NCI-H2107 treated with DMSO at 0.1 percent for 48 hours (cell line): ENCODE measurements around the gene TMEM69.
A peak's percentile ranks its signal among the peaks of the same experiment; 100 is the strongest.
"Not testable (repeated sequence)": the region's sequence is repeated elsewhere in the genome, so short reads cannot be mapped to it uniquely, and the experiment has no call there.

Source experiments
- DNase-seq: peaks from one replicate; lab custom pipeline; 2025; ENCODE audit not compliant: unreplicated experiment; lab: John Stamatoyannopoulos, UW

The TMEM69 gene

DNA sequence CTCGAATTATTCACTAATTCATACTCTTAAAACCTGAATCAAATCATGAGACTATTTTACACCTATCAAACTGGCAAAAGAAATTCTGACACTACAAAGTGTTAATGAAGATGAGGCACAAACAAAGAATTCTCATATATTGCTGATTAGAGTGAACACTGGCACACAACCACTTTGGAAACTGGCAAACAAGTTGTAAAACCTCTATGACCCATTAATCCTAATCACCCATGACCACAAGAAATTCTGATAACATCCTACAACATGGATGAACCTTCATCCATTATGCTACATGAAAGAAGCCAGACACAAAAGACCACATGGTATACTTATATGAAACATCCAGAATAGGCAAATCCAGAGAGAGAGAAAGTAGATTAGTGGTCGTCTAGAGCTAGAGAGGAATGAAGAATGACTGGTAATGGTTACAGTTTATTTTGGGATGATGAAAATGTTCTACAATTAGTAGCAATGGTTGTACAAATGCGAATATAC, 10.2 kb upstream of the TMEM69 start:
- DNase-seq: no peak

DNA sequence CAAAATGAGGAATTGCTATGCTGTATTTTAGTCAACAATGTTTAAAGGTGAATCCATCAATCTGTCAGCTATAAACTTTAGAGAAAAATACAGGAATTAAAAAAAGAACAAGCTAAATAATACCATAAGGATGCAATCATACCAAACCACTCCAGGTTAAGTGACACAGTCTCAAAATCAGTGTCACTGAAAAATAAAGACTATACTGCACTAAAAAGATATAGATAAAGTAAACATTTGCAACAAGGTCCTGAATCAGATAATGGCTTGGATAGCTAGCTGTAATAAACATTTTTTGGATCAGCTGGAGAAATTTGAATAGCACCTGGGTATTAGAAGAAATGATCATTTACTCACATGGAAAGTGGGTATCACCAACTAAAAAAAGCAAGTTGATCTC, 9.5 kb upstream of the TMEM69 start:
- no peak for DNase-seq

DNA sequence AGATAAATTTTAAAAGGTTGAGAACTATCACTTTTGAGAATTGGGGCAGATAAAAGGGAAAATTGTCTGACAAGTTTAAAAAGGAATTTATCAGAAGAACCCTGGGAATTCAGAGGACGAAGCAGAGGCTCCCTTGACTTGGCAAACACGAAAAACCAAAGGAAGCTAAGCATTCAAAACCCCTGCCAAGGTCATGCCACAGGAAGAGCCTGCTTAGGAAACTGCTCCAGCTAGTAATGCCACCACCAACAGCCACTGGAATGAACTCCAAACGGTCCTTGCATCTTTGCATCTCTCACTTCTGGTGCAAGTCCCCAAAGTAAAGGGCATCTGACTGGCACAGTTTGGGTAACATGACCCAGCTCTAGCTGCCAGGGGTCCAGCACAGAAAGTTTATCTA, 8.9 kb upstream of the TMEM69 start:
- DNase-seq: no peak

DNA sequence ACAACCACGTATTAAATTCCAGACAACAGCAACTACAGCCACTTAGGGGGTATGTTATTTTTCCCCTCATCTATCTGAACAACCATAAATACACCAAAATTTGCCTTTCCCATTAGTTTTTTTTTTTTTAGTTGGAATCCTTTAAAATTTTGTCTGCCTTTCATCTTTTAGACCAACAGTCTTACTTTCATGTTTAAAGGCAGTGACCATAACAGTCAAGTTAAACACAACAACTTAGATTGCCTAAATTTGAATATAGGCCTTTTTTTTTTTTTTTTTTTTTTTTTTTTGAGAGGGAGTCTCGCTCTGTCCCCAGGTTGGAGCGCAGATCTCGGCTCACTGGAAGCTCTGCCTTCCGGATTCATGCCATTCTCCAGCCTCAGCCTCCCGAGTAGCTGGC, 5.0 kb upstream of the TMEM69 start:
- DNase-seq: no peak

DNA sequence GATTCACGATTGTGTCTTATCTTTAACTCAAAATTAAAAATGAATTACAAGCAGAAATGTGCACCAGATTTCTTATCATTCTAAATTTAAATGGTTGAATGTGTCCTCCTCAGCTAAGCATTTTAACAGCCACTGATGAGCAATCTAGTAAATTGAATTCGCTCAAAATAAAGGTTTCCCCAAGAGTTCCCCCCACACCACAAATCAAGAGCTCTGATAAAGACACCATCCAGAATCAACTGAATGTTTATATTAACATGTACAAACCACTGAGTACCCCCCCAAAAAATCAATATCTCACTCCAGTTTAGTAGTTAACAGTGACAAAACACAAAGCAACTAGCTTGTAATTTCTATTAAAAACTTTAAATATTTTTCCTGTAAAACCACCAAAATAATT, 3.6 kb upstream of the TMEM69 start:
- DNase-seq: peak; percentile 46

DNA sequence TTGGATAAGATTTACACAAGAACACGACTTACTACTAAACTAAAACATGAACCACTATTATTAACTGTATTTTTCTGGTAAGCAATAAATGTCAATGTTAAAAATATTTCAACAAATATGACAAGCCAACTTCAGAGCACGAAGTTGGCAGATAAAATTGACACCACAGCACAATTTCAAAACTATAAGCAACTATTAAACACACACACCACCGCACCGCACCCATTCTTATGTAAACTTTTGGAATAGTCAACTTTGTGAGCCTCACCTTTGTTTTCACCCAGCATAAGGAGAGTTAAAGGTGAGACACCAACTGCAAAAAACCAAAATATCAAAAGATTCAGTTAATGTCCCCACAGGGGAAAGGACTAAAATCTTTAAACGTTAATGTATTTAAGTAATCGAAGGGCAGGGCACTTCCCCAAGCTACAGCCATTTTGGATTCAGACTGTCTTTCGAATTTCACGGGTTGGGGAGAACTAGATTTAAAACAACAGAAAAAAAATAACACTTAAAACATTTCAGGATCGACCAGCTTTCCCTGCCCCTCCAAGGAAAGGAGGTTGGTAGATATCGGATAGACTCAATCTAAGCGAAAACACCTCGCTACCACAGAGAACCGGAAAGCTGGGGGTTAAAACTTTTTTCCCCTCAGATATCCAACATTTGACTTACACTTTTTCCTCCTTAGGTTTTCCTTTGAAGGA, 2.5 kb upstream of the TMEM69 start:
- peak; percentile 55 for DNase-seq

DNA sequence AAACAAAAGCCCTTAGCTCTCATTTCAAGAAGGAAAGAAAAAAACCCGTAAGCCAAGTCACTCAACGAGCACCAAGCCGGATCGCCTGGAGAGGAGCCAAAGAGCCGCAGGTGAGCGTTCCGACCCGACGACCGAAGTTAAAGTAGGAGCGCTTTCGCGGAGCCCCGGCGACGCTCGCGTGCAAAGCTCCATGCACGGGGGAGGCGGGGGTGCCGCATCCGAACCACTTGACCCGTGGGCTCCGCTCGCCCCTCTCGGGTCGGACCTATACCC, 2.0 kb upstream of the TMEM69 start:
- DNase-seq: peak; percentile 61

DNA sequence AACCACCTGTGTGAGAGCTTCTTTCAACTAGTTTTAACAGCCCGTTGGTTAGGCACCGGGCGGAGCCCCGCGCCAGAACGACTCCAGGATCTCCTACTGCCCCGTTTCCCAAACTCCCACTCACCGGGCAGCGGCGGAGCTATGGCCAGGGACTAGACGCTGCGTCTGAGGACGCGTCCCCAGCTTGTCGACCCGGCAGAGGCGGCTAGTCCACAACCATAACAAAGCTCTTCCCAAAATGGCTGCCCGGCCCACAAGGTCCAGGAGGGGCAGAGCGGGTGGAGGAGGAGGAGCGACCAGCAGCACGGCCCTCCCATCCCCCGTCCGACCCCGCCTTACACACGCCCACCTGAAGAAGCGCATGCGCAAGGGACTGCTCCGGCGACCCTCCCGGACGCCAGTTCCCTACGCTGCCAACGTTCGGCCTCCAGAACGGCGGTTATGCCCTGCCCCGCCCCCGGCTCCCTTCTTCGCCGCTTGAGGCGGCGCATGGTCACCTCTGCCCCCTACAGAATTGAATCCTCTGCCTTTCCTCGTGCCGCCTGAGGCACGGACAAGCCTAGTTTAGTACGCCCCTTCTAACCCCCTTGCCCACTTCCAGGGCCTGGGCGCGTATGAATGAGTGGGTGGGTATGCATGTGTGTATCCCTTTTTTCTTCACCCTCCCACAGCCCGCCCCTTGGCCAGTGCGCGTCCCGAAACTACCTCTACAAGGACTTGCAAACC, 1.5 kb upstream of the TMEM69 start, which contains the start of gene GPBP1L1:
GPBP1L1 (minus strand) TSS at position 246 of the 726 bp plus-strand sequence. CDS start 27,446 bp downstream, outside the sequence.
- peak; percentile 96 for DNase-seq

DNA sequence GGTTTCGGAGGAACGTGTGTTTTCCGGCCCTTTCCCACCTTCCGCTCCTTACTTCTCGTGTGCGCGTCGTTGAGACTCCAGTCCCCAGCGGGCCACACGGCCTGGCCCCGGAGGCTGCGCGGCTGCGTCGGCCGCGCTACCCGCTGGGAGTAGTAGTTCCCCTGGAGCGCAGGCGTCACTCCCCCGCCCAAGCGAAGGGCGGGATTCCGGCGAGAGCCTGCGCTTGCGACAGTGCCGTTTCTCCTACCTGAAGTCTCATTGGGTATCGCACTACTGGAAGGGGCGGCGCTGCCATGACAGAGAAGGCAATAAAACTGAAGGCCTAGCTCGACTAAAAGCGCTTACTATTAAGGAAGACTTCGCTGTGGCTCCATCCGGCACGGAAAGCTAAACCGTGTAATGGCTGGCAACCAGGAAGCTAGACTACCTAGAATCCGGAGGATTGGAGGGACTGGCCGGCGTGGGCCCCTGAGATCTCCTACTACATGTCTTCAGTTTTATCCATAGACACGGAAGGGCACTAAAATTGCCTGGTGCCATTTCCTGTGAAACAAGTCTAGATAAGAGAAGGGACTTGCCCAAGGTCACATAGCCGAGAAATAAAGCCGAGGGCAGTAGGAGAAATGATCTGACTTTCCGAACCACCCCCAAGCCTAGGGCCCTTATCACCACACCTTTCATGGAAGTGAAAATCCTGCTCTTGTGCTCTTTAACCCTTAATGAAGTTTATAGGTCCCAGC, 797 bp upstream of the TMEM69 start:
- peak; percentile 99 for DNase-seq

DNA sequence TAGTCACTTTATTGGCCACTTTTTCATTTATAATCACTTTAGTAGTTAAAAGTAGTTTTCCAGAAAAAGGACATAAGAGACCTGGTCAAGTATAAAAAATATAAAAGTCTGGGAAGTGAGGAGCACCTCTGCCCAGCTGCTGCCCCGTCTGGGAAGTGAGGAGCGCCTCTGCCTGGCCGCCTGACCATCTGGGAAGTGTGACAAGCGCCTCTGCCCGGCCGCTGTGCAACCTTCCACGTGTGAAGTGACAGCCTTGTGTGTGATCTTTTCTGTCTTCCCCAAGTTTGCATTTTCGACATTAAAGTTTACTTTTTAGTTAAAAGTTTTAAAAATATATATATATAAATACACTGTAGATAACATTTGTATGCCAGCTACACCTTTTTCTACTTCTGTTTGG, 5.8 kb downstream of the TMEM69 start:
- not testable (repeated sequence) for DNase-seq

DNA sequence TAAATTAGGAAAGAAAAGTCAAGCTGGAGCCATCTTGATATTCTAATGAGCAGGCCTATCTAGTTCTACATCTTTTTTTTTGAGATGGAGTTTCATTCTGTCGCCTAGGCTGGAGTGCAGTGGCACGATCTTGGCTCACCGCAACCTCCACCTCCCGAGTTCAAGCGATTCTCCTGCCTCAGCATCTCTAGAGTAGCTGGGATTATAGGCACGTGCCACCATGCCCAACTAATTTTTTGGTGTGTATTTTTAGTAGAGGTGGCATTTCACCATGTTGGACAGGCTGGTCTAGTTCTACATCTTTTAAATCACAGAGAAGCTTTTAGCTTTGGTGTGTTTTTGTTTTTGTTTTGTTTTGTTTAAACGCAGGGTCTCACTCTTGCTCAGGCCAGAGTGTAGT, 6.8 kb downstream of the TMEM69 start:
- DNase-seq: no peak

DNA sequence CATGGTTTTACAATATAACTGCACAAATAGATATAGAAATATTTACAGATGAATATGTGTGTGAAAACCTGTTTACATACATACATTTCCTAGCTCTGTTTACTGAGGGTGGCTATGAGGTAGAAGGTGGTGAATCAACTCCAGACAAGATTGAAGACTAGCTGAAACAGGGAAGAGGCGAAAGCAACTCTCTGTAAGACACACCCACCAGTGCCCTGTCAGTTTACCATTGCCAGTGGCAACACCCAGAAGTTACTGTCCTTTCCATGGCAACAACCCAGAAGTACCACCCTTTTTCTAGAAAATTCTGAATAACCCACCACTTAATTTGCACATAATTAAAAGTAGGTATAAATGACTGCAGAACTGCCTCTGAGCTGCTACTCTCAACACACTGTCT, 16.7 kb downstream of the TMEM69 start:
- no peak for DNase-seq

DNA sequence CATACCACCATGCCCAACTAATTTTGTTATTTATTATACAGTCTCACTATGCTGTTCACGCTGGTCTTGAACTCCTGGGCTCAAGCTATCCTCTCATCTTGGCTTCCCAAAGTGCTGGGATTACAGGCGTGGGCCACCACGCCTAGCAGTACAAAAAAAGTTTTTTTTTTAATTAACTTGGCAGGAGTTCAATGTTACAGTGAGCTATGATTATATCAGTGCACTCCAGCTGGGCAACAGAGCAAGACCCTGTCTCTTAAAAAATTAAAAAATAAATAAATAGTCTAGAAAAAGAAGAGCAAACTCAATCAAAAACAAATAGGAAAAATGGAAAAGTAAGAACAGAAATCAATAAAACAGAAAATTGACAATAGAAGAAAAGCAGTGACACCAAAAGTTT, 25.7 kb downstream of the TMEM69 start:
- no peak for DNase-seq

DNA sequence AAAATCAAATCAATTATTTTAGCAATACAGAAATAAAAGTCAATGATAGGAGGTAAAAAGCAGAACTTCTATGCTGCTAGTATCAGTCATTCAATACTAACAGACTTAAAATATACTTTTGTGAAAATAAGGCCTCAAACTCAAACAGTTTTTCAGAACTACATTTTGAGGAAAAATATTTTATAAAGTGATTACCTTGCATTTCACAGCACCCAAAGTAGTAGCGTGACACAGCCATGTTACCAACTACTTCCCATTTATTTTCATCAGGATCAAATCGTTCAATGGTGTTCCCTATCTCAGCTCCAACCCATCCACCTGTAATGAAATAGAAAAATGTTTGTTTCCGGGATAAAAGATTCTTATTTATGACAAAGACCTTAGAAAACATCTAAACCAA, 28.7 kb downstream of the TMEM69 start:
- no peak for DNase-seq

DNA sequence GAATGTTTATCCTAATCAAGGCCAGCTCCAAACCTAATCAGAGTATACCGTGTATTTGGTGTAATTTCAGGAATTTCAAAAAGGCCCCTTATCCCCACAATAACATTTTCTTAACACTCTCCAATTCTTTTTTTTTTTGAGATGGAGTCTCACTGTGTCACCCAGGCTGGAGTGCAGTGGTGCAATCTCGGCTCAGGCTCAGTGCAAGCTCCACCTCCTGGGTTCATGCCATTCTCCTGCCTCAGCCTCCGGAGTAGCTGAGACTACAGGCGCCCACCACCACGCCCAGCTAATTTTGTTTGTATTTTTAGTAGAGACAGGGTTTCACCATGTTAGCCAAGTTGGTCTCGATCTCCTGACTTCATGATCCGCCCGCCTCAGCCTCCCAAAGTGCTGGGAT, 29.4 kb downstream of the TMEM69 start:
- DNase-seq: not testable (repeated sequence)

DNA sequence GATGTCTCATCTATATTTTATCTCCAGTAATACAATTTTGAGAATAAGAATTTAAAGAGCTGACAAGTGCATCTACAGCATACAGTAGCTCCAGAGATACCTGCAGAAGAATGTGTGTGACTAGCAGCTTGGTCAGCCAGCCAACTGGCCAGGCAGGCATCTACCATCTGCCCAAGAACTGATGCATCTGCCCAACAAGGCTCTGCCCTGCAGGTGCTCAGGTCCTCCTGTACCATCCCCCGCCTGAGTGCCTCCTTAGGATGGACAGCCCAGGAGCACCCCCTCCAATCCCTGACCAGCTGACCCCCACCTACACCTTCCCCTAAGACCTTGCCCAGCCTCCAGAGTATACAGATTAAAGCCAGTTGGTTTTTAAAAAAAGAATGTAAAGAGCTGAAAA, 30.3 kb downstream of the TMEM69 start:
- DNase-seq: no peak

DNA sequence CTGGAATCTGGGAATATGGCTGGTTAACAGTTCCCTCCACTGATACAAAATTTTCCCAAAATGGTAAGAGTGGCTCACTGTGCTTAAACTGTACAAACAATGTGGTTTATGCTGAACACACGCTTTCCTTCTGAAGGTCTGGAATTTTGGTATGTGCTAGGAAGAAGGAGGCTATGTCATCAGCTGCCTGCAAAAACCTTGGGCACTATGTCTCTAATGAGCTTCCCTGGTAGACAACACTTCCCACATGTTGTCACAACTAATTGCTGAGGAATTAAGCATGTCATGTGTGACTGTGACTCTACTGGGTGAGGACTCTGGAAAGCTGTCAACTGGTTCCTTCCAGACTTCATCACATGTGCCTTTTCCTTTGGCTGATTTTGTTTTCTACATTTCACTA, 33.2 kb downstream of the TMEM69 start:
- no peak for DNase-seq

DNA sequence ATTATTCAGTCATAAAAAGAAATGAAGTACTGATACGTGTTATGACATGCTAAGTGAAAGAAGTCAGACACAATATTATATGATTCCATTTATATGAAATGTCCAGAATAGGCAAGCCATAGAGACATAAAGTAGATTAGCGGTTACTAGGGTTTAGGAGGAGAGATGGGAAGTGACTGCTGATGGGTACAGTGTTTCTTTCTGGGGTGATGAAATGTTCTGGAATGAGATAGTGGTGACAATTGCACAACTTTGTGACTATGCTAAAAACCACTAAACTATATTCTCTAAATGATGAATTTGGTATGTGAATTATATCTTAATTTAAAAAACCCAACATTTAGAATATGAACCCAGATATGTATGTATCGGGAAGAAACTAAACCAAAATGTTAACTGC, 34.8 kb downstream of the TMEM69 start:
- DNase-seq: no peak

DNA sequence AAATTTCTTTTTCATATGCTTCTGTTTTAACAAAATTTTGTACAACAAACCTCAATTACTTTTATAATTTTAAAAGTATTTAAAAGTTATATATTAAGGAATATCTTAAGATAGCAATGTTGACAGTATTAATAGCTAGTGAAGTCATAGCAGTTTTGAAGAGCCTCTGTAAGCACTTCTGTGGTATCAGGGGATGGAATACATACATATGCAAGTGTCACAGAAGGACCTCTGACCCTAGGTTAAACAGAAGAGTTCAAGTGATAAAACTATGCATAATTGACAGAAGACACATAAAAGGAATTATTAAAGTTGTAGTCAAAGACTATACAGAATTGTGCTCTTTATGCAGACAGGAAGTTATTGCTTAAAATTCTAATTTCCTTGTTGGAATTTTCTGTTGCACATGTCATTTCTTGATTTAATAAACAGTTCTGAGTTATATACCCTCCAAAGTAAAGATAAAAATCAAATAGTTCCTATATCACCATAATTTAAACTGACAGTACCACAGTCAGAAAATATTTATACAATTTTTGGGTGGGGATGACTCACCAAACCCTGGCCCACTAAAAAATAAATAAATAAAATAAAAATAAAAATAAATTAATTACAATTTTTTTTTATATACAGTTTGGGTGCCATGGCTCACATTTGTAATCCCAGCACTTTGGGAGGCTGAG, 35.4 kb downstream of the TMEM69 start:
- DNase-seq: no peak

DNA sequence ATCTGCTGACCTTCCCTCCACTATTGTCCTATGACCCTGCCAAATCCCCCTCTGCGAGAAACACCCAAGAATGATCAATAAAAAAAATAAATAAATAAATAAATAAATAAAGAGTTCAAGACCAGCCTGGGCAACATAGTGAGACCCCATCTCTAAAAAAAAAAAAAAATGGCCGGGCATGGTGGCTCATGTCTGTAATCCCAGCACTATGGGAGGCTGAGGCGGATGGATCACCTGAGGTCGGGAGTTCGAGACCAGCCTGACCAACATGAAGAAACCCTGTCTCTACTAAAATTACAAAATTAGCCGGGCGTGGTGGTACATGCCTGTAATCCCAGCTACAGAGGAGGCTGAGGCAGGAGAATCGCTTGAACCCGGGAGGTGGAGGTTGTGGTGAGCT, 38.0 kb downstream of the TMEM69 start:
- DNase-seq: not testable (repeated sequence)

DNA sequence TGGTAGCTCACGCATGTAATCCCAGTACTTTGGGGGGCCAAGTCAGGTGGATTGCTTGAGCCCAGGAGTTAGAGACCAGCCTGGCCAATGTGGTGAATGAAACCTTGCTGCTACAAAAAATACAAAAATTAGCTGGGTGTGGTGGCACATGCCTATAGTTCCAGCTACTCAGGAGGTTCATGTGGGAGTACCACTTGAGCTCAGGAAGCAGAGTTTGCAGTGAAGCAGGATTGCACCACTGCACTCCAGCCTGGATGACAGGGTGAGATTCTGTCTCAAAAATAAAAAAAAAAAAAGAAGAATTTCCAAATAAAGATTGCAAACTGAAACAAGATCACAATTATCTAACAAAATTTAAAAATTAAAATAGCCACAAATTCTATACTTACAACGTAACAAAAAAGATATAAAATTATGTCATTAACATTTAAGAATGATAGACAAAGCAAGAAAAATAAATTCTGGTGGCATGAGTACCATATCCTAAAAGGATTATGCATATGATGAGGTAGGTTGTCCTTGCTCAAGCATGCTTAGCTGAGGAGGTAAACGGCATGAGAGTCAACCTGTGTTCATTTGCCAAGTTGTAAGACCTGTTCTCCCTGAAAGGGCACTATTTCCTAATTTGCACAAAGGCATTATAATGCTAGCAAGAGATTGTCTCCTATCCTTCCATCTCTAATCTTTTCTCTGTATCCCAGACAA, 42.2 kb downstream of the TMEM69 start:
- no peak for DNase-seq
